ENCODE measurements around the gene VPS45.

VPS45 gene

GRCh38 chr1:150194381-150195031 is 126.9 kb downstream of the VPS45 start:
- H3K27me3 Mint-ChIP-seq: no peaks in the 10 kb centered on the region
- H3K9me3 Mint-ChIP-seq: no peaks in the 10 kb centered on the region
- DNase-seq: no peak
- no peaks in the 10 kb centered on the region for H3K36me3 Mint-ChIP-seq (ENCODE audit: low read depth)
- H3K4me1 Mint-ChIP-seq (ENCODE audit: low read depth): no peaks in the 10 kb centered on the region
- H3K4me3 Mint-ChIP-seq: no peak overlapping the region
- H3K27ac Mint-ChIP-seq: no peak overlapping the region

Data from activated T-cell treated with anti-CD3 and anti-CD28 coated beads, Interleukin-2, amount 50 U/mL, for 24 hours (primary cell).